ENCODE results near the gene KISS1. TPM values are rescaled to one million over a fixed set of nuclear protein-coding genes. Genes with fewer than 3 reads are reported as not detected.

The KISS1 gene
- total RNA-seq, 1 donor from 2014 or later = not detected

DNA sequence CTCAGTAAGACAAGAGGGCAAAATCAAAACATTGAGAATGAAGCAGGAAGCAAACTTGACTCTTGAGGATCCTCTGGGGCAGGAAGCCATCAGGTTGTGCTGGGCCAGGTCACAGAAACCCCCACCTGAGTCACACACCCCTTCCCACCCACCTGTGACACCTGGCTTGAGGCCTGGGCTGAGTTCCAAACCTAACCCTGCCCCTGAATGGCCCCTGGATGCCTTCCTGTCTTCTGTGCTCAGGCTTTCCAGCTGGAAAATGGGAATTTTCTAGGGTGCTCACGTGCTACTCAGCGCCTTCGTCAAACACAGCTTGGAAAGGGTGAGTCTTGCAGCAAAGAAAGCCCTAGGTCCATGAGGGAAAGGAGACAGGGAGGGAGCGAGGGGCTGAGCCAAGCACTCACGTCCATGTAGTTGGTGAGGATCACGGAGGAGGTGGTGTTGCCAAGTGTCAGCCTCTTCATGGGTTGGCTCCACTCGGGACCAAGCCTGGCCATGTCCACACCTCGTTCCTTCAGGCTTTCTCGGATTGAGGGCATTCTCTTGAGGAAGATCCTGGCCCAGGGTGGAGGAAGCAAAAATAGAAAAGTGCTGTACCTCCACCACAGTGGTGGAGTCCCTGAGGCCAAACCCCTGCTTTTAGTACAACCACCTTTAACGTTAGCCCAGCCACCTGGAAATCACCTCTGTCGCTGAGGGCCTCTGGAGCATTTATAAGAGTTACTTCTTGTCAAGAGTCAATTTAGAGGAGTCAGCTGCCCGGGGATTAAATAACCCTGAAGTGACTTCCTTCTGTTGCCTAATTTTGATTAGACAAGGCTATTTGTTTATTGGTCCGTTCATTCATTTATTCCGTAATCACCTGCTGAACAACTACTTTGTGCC is 34.4 kb downstream of the KISS1 start:
- H3K4me1 ChIP-seq = no peaks in the 10 kb centered on the region
- TF ChIP-seq, protein P1, sequence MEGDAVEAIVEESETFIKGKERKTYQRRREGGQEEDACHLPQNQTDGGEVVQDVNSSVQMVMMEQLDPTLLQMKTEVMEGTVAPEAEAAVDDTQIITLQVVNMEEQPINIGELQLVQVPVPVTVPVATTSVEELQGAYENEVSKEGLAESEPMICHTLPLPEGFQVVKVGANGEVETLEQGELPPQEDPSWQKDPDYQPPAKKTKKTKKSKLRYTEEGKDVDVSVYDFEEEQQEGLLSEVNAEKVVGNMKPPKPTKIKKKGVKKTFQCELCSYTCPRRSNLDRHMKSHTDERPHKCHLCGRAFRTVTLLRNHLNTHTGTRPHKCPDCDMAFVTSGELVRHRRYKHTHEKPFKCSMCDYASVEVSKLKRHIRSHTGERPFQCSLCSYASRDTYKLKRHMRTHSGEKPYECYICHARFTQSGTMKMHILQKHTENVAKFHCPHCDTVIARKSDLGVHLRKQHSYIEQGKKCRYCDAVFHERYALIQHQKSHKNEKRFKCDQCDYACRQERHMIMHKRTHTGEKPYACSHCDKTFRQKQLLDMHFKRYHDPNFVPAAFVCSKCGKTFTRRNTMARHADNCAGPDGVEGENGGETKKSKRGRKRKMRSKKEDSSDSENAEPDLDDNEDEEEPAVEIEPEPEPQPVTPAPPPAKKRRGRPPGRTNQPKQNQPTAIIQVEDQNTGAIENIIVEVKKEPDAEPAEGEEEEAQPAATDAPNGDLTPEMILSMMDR (IDR thresholded peaks at IDR 0.05) = no peak
- H3K27ac ChIP-seq = no peak overlapping the region
- no peak for DNase-seq (ENCODE audit: low spot score in 2 of 2)
- H3K4me3 ChIP-seq = no peak overlapping the region
- no peaks in the 10 kb centered on the region for H3K9me3 ChIP-seq
- H3K36me3 ChIP-seq = no peaks in the 10 kb centered on the region
- H3K27me3 ChIP-seq = no peaks in the 10 kb centered on the region
- intact Hi-C loops (cut with DNase I) = loop anchor here (1.0 to 2.0 kb wide), 2 partner anchors 45 to 201 kb away; no protein-coding TSS in a partner anchor

DNA sequence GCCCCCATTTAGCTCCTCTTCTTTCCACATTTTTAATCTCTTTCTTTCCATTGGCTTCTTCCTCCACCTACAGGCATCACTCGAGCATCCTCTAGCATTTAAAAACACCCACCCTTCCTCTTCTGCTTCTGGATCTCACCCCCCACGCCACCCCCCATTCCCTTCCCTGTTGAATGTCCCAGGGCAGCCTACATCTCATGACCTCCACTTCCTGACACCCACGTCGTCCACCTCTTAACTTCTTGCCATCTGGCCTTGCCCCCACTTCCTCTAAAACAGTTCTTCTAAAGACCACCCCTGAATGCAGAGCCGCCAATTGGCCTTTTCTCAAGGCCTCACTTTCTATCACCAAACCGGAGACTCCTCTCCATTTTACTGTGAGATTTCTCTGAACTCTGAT is 38.3 kb downstream of the KISS1 start:
- H3K27me3 ChIP-seq = no peaks in the 10 kb centered on the region
- H3K27ac ChIP-seq = no peak overlapping the region
- H3K36me3 ChIP-seq = no peaks in the 10 kb centered on the region
- H3K4me3 ChIP-seq = no peak overlapping the region
- intact Hi-C loops (cut with DNase I) = no loop called here
- H3K4me1 ChIP-seq = peaks cover 0 to under 1% of the 10 kb centered on the region in 2 donors
- H3K9me3 ChIP-seq = no peaks in the 10 kb centered on the region
- TF ChIP-seq, protein P1 (IDR thresholded peaks at IDR 0.05) = no peak
- DNase-seq (ENCODE audit: low spot score in 2 of 2) = no peak

DNA sequence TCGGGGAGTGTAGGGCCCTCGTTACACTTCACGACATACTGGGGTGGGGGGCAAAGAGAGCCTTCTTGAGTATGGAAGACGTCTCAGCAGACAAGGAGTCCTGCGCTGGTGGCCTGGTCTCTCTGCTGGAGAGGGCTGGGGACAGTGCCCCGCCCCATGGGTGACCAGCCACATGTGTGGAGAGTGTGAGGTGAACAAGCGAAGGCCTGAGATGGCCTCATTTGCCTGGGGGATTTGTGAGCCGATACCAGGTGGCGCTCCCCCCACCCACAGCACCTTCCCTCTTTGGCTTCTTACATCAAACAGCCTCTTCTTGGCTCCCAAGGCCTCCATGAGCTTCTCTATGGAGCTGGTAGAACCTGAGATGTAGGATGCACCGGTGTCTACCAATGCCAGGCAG is 40.4 kb downstream of the KISS1 start:
- Histone ChIP-seq H3K4me3 (no peak overlapping the region), H3K4me1 (peaks cover 0 to 8% of the 10 kb centered on the region in 2 donors), H3K36me3 (no peaks in the 10 kb centered on the region), H3K27me3 (no peaks in the 10 kb centered on the region), H3K9me3 (no peaks in the 10 kb centered on the region), H3K27ac (no peak overlapping the region)
- TF ChIP-seq, protein P1 (IDR thresholded peaks at IDR 0.05) = no peak
- intact Hi-C loops (cut with DNase I) = no loop called here
- no peak for DNase-seq (ENCODE audit: low spot score in 2 of 2)

DNA sequence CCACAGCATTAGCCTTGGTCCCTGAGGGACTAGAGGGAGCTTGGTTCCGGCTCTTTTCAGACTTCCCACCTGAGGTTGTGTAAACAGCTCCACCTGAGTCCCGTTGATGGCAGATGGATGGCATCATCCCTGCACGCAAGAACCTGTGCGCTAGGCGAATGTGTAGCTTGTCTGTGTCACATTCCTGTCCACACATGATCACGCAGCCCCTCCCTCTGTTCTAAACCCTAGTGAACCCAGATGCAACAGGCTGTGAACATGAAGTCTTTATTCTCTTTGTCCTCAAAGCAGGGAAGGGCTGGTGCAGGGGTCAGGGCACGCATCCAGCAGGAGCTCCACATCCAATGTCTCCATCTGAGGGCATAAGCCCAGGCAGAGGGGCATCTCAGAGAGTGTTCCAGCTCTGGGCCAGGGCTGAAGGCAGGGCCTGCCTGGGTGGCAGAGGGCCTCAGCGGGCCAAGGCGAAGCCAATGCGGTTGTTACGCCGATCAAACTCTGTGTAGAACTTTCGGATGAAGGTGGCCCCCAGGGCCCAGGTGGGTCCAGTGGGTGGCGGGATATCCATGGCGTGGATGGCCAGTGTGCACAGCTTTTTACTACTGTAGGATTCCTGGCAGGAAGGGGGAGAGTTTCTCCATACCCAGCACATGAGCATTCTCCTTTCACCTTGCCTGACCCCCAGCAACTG is 41.6 kb downstream of the KISS1 start:
- Histone ChIP-seq H3K36me3 (no peaks in the 10 kb centered on the region), H3K4me3 (no peak overlapping the region), H3K27me3 (no peaks in the 10 kb centered on the region), H3K27ac (no peak overlapping the region), H3K9me3 (no peaks in the 10 kb centered on the region), H3K4me1 (peaks cover 0 to 8% of the 10 kb centered on the region in 2 donors)
- intact Hi-C loops (cut with DNase I) = loop anchor here (5.0 kb wide), 1 partner anchor 353 kb away; no protein-coding TSS in a partner anchor
- no peak for DNase-seq (ENCODE audit: low spot score in 2 of 2)
- TF ChIP-seq, protein P1 (IDR thresholded peaks at IDR 0.05) = no peak

DNA sequence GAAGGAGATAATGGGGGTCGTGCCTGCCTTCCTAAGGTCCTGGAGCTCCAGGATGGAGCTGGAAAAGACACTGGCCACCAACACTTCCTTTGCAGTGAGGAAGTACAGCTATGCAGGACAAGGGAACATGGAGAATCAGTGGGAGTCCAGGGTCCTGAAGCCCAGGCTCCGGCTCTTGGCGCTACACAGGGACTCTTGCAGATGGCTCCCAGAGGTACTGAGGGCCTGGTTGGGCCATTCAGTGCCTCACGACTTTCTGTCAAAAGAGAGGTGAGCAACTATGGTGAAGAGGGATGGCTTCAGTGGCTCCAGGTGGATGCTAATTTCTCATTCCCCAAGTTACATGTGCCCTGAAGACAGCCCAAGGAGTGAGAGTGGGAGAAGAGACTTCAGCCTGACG is 42.6 kb downstream of the KISS1 start:
- no peak overlapping the region for H3K27ac ChIP-seq
- no peak for DNase-seq (ENCODE audit: low spot score in 2 of 2)

More for the DNA sequence above, 42.6 kb downstream of the KISS1 start:
- peaks cover 0 to 8% of the 10 kb centered on the region in 2 donors for H3K4me1 ChIP-seq
- H3K4me3 ChIP-seq = no peak overlapping the region
- H3K36me3 ChIP-seq = no peaks in the 10 kb centered on the region
- no peaks in the 10 kb centered on the region for H3K27me3 ChIP-seq
- TF ChIP-seq, protein P1 (IDR thresholded peaks at IDR 0.05) = no peak
- H3K9me3 ChIP-seq = no peaks in the 10 kb centered on the region
- intact Hi-C loops (cut with DNase I) = loop anchor here (5.0 kb wide), 1 partner anchor 354 kb away; no protein-coding TSS in a partner anchor
